NCI-H2171 treated with DMSO at 0.1 percent for 48 hours (cell line): ENCODE measurements around the gene NCK2.

Experiments
- DNase-seq: peaks from one replicate; lab custom pipeline; 2025; lab: John Stamatoyannopoulos, UW

Gene NCK2

GRCh38 chr2:105924932-105925331 is 180.2 kb downstream of the NCK2 start:
- DNase-seq, result no peak

DNA sequence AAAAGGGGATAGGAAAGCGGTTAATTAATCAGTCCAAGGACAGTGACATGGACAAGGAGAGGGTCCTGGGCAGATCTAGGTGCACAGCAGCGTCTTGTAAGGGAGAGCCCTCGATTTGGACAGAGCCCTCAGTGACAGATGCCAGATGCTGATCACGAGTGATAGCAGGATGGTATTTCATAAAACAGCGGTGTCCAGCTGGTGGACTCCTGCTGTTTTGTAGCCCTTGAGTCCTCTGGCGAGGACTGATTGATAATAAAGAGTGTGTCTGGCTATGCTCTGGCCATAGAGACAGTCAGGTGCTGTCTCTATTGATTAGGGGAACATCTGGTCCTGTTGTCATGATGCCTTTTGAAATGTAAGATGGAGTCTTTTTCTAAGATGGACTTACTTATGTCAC is 180.7 kb downstream of the NCK2 start:
- no peak for DNase-seq

- no peak for DNase-seq
Observed at GRCh38 chr2:105926960-105927678, 182.4 kb downstream of the NCK2 start.

- no peak for DNase-seq
Observed at GRCh38 chr2:105928086-105928485, 183.4 kb downstream of the NCK2 start.

DNA sequence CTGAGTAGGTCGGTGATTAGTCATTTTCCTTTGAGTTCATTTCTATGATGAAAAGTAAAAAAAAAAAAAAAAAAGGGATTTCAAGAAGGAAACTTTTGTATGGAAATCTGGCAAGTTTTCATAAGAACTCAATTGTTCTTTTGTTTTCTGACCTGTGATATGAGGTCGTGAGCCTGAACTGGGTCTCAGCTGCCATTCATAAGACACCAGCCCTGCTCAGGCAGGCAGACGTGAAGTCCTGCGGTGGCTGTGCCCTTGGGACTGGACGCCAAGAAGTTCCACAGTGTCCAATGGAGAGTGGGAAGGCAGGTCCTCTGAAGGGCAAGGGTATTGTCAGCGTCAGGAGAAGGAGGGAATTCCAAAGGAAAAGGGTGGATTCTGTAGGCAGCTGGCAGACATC is 183.9 kb downstream of the NCK2 start:
- DNase-seq, result no peak

DNA sequence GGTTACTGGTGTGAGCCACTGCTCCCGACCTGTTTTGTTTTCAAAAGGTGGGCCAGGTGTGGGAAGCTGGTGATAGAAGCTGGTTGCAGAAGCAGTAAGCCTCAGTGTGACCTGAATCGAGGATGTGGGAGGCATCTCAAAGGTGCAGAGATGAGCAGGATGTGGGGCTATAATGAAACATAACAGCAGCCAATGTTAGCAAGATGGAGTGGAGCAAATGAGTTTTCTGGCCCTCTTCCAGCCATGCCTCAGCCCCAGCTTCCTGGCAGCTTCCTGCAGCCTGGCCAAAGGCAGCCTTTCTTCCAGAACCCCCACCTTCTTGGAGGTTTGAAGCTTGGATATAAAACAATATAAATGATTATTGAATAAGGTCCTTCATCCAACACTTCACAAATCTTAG is 184.8 kb downstream of the NCK2 start:
- DNase-seq, result no peak

DNA sequence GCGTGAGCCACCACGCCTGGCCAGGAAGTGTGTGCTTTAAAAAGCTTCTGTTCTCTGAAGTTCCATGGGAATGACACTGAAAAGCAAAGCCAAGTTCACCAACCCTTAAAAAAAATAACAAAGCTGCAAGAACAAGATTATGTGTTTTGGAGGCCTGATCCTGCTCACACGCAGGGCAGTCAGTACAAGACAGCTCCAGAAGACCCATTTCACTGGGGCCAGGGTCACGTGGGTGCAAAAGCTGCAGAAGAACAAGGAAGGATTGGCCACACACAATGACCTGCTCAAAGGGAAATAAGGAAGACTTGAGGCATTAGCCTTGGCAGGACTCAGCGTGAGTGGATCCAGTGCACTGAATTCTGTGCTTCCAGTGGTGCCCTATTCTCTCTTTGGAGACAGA is 187.9 kb downstream of the NCK2 start:
- DNase-seq, result no peak

DNA sequence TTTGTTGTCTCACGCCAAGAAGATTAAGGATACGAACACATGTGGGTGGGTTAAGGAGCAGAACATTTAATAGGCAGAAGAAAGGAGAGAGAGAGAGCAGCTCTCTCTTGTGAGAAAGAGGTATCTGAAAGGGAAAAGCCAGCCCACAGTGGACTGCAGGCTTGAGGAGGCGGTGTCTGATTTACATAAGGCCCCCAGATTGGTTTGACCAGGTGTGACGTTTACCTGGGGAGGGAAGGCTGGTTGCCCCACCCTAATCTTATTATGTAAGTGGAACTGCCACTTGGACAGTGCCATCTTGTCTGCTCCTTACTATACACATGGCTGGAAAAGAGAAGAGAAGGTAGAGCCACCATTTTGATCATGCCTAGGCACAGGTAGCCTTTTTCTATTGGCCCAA is 189.2 kb downstream of the NCK2 start:
- no peak for DNase-seq

- no peak for DNase-seq
Observed at GRCh38 chr2:105934467-105934866, 189.8 kb downstream of the NCK2 start.

- no peak for DNase-seq
Observed at GRCh38 chr2:105935063-105935462, 190.4 kb downstream of the NCK2 start.

DNA sequence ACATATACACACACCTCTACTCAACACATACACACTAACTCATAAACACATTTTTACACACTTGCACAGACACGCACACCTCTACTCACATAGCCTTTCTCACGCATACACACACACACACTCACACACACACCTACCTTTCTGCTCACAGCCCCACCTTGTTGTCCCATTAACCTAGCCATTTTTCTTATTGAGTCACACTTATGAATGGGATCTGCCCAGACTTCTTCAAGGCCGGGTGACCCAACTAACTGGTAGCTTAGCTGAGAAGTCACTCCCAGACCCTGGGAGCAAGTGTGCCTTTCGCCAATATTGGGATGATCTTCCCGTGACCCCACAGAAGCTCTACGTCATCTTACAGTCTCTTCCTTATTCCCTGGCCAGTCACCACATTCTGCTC is 192.2 kb downstream of the NCK2 start:
- no peak for DNase-seq

DNA sequence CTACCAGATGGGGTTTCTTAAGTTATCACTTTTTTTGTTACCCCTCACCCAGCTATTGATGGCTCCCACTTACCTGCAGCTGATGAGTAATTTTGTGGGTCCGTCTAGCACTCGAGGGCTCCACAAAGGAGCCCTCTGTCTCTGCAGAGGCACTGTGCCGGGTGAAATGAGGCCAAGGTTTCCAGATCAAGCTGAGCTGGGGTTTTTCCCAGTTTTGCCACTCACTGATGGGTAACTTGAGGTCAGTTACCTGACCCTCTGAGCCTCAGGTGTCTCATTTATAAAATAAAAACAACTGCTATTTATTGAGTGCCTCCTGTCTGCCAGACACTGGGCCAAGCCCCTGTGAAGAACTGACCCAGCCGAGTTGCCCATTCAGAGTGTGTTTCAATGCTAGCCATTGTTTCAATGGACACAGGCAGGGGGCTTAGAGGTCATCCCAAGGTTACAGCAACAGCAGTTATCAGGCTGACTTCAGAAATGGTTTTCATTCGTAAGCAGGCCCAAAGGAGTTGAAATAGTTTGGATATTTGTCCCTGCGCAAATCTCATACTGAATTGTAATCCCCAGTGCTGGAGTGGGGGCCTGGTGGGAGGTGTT is 192.9 kb downstream of the NCK2 start:
- DNase-seq, result no peak
